ENCODE data around the gene NR3C1. TPM values are rescaled to one million over a fixed set of nuclear protein-coding genes. Genes with fewer than 3 reads are reported as not detected.

Gene NR3C1
- total and polyA plus RNA-seq, 2 of the 13 experiments (the other 11 are each of a cell fraction or from before 2014, with no cell fraction given), result 10.0 to 24.3 TPM

DNA sequence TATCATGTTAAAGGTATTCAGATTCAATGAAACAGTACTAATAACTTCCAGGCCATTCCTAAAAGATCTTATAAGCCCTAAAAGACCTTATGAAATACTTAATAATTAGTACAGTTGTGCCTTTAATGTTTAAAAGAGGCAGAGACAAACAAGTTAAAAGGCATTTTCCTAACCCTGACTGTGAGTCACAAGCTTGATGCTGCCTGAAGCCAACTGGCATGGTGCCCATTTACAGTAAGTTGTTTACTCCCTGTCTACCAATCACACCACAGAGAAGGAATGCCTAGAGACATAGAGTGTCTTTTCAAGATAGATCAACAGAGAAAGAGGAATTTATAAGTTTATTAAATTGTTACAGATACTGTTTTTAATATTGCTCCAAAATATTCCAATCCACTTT lies 47.8 kb downstream of the NR3C1 start (continued):
- TF ChIP-seq, protein P1, sequence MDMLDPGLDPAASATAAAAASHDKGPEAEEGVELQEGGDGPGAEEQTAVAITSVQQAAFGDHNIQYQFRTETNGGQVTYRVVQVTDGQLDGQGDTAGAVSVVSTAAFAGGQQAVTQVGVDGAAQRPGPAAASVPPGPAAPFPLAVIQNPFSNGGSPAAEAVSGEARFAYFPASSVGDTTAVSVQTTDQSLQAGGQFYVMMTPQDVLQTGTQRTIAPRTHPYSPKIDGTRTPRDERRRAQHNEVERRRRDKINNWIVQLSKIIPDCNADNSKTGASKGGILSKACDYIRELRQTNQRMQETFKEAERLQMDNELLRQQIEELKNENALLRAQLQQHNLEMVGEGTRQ (IDR thresholded peaks at IDR 0.05; ENCODE audit: low read depth, low read length), result no peak
- TF ChIP-seq, protein P1 (CRISPR knock-in tag; IDR thresholded peaks at IDR 0.05; ENCODE audit: borderline replicate concordance), result no peak
- TF ChIP-seq ZFP1 (CRISPR knock-in tag; IDR thresholded peaks at IDR 0.05), result no peak
- no peak for TF ChIP-seq RNF2 (conservative IDR thresholded peaks at IDR 0.05; ENCODE audit: low read depth)
- no peak for TF ChIP-seq TSC22D2 (CRISPR knock-in tag; IDR thresholded peaks at IDR 0.05; ENCODE audit: borderline replicate concordance)
- TF ChIP-seq, protein P2, sequence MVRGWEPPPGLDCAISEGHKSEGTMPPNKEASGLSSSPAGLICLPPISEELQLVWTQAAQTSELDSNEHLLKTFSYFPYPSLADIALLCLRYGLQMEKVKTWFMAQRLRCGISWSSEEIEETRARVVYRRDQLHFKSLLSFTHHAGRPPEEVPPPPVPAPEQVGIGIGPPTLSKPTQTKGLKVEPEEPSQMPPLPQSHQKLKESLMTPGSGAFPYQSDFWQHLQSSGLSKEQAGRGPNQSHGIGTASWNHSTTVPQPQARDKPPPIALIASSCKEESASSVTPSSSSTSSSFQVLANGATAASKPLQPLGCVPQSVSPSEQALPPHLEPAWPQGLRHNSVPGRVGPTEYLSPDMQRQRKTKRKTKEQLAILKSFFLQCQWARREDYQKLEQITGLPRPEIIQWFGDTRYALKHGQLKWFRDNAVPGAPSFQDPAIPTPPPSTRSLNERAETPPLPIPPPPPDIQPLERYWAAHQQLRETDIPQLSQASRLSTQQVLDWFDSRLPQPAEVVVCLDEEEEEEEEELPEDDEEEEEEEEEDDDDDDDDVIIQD (CRISPR knock-in tag; IDR thresholded peaks at IDR 0.05; ENCODE audit: low read depth), result peak; percentile 28; the same call in 1 of the 2 replicates
- TF ChIP-seq, protein P3, sequence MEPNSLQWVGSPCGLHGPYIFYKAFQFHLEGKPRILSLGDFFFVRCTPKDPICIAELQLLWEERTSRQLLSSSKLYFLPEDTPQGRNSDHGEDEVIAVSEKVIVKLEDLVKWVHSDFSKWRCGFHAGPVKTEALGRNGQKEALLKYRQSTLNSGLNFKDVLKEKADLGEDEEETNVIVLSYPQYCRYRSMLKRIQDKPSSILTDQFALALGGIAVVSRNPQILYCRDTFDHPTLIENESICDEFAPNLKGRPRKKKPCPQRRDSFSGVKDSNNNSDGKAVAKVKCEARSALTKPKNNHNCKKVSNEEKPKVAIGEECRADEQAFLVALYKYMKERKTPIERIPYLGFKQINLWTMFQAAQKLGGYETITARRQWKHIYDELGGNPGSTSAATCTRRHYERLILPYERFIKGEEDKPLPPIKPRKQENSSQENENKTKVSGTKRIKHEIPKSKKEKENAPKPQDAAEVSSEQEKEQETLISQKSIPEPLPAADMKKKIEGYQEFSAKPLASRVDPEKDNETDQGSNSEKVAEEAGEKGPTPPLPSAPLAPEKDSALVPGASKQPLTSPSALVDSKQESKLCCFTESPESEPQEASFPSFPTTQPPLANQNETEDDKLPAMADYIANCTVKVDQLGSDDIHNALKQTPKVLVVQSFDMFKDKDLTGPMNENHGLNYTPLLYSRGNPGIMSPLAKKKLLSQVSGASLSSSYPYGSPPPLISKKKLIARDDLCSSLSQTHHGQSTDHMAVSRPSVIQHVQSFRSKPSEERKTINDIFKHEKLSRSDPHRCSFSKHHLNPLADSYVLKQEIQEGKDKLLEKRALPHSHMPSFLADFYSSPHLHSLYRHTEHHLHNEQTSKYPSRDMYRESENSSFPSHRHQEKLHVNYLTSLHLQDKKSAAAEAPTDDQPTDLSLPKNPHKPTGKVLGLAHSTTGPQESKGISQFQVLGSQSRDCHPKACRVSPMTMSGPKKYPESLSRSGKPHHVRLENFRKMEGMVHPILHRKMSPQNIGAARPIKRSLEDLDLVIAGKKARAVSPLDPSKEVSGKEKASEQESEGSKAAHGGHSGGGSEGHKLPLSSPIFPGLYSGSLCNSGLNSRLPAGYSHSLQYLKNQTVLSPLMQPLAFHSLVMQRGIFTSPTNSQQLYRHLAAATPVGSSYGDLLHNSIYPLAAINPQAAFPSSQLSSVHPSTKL (CRISPR knock-in tag; IDR thresholded peaks at IDR 0.05), result peak; percentile 38
- TF ChIP-seq ZNF841 (CRISPR knock-in tag; IDR thresholded peaks at IDR 0.05; ENCODE audit: borderline replicate concordance), result no peak
- TF ChIP-seq, protein P4, sequence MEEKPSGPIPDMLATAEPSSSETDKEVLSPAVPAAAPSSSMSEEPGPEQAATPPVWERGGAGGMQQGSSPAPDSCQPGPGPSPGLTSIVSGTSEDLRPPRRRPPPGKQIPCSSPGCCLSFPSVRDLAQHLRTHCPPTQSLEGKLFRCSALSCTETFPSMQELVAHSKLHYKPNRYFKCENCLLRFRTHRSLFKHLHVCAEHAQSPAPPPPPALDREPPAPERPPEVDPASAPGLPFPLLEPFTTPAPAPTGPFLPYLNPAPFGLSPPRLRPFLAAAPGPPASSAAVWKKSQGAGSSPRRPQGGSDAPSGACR (CRISPR knock-in tag; IDR thresholded peaks at IDR 0.05), result no peak
- TF ChIP-seq, protein P5, sequence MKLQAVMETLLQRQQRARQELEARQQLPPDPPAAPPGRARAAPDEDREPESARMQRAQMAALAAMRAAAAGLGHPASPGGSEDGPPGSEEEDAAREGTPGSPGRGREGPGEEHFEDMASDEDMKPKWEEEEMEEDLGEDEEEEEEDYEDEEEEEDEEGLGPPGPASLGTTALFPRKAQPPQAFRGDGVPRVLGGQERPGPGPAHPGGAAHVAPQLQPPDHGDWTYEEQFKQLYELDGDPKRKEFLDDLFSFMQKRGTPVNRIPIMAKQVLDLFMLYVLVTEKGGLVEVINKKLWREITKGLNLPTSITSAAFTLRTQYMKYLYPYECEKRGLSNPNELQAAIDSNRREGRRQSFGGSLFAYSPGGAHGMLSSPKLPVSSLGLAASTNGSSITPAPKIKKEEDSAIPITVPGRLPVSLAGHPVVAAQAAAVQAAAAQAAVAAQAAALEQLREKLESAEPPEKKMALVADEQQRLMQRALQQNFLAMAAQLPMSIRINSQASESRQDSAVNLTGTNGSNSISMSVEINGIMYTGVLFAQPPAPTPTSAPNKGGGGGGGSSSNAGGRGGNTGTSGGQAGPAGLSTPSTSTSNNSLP (IDR thresholded peaks at IDR 0.05; ENCODE audit: low read depth, low read length), result 0 out of 2 replicates have a peak, but pooled peaks have one; percentile 7
- no peak for TF ChIP-seq ZNF451 (CRISPR knock-in tag; IDR thresholded peaks at IDR 0.05)
- no peak for TF ChIP-seq SP140L (CRISPR knock-in tag; IDR thresholded peaks at IDR 0.05; ENCODE audit: borderline replicate concordance)
- no peak for TF ChIP-seq NCOA2 (CRISPR knock-in tag; IDR thresholded peaks at IDR 0.05)
- TF ChIP-seq PCBP1 (IDR thresholded peaks at IDR 0.05; ENCODE audit: borderline replicate concordance, low read depth, low read length), result no peak
- TF ChIP-seq TP53 (CRISPR knock-in tag; conservative IDR thresholded peaks at IDR 0.05), result no peak
- TF ChIP-seq ZSCAN29 (CRISPR knock-in tag; conservative IDR thresholded peaks at IDR 0.05), result no peak
- no peak for TF ChIP-seq ZSCAN31 (CRISPR knock-in tag; IDR thresholded peaks at IDR 0.05; ENCODE audit: low read depth)
- peak; percentile 68 for TF ChIP-seq FOXA3 (CRISPR knock-in tag; IDR thresholded peaks at IDR 0.05)
- no peak for TF ChIP-seq ZNF367 (CRISPR knock-in tag; IDR thresholded peaks at IDR 0.05; ENCODE audit: borderline replicate concordance)
- TF ChIP-seq SRSF9 (IDR thresholded peaks at IDR 0.05; ENCODE audit: borderline replicate concordance, insufficient read depth, low read depth, low read length, poor library complexity, severe bottlenecking), result no peak
- TF ChIP-seq FOSL2 (CRISPR knock-in tag; IDR thresholded peaks at IDR 0.05), result peak; percentile 81
- no peak for TF ChIP-seq POGZ (CRISPR knock-in tag; IDR thresholded peaks at IDR 0.05)

Data from HepG2 (cell line).